GM19328 (cell line): ENCODE measurements around the gene OST4.

Experiments used
- ATAC-seq: cut with Tn5 transposase; IDR thresholded peaks from one replicate; pipeline ENCODE4 v1.9.1; 2021; ENCODE audit warnings: mild to moderate bottlenecking, moderate library complexity; ENCODE audit not compliant: unreplicated experiment

The OST4 gene

DNA sequence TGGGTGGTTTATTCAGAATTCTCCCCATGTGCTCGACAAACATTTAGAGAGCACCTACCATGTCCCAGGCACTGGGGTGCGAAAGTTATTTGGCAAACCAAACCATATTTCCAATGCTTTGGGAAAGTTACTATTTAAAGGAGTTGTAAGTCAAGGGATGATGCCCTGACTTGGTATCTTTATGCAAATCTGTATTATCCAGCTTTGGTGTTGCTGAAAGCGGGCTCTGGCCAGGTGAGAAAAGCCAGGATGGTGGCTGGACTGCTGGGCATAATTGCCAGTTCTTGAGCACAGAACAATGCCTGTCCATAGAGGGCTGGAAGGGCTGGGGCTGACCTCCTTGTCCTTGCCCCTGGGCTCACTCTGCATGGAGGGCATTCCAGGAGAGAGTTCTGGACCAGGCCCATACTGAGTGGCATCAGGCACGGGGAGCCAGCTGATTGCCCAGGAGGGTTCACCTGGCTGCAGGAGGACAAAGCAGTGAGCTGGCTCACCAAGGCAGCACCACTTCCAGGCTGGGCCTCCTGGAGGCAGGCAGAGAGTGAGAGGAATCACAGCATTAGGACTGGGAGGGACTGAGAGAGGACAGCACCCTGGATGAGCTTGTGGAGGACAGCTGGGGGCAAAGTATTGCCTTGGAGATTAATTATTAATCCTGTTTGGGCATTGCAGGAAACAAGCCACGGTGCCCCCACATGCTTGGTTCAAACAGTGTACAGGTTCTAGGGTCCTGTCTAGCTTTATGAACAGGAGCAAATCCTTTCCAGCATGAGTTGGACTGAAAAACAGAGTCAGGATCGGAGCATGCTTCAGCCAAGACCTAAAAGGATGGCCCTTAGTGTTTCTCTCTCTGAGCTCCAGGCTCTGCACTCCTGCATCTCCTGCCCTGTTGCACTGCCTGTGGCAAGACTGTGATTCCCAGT, 22.2 kb upstream of the OST4 start:
- ATAC-seq: no peak

GRCh38 chr2:27092696-27093429, 21.4 kb upstream of the OST4 start:
- no peak for ATAC-seq

DNA sequence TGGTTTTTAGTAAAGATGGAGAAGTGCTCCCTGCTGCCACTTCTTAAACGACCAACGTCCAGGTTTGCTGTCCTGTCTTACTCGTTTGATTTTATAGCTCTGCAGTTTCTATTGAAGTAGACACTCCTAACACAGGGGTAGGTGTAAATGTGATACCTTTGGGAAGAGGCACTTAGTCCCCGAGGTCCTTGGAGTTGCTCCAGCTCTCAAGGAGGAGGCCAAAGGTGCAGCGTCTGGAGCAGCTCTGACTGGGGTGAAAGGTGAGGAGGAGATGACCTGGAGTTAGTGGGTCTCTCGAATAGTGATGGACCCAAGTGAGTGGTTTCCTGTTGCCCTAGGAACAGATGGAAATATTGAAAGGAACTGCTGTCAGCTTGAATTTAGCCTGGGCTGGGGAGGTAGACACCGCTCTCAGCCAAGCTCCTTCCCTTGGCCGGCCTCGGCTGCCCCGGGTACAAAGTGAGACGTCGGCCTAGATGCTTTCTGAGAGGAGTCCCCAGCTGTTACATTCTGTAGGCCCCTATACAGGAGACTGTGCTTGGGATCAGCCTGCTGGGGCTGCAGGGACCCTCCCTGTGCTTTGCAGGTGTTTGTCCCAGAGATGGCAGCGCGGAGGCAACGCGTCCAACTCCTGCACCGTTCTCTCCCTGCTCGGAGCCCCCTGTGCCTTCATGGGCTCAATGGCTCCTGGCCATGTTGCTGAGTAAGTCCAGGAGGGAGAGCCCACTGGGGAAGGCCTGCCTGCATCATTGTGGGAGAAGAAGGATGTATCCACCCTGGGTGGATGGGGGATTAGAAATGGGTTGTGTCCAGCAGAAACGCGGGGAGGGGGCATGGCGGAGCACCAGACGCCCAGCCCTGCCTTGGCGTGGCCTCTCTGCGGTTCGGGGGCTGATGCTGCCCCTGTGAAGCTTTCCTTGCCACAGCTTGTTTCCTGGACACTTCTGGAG, 20.6 kb upstream of the OST4 start:
- ATAC-seq: no peak

DNA sequence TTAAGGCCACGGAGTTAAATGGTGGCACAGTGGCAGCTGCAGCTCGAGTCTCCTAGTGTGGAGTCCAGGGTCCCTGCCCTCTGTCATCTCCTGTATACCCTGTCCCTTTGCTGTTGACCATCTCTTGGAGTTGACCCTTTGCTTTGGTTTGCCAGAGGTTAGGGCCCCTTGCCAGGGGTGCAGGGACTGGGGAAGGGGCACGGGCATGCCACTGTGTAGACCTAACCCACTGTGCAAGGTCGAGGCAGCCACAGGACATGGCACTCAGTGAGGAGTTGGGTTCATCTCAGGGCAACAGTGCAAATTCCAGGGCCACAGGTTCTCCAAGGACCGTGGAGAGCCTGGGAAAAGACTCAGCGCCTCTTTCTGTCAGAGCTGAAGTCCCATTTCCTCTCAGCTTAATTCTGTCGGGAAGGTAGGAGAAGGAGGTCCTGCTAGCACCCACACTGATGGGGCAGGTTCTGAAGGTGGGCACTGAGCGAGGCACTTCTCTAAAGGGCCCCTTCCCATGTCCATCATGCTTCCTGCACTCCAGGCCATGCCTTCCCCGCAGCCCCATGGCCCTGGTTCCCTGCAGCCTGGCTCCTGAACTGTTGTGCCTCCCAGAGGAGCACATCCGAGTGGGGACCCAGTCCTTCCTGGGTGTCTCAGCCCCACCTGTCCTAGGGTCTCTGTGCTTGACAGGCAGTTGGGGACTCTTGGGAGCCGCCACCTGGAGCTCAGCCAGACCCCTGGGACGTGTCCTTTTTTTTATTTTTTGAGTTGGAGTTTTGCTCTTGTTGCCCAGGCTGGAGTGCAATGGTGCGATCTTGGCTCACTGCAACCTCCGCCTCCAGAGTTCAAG, 17.9 kb upstream of the OST4 start:
- no peak for ATAC-seq

GRCh38 chr2:27088634-27089033, 17.2 kb upstream of the OST4 start:
- no peak for ATAC-seq

DNA sequence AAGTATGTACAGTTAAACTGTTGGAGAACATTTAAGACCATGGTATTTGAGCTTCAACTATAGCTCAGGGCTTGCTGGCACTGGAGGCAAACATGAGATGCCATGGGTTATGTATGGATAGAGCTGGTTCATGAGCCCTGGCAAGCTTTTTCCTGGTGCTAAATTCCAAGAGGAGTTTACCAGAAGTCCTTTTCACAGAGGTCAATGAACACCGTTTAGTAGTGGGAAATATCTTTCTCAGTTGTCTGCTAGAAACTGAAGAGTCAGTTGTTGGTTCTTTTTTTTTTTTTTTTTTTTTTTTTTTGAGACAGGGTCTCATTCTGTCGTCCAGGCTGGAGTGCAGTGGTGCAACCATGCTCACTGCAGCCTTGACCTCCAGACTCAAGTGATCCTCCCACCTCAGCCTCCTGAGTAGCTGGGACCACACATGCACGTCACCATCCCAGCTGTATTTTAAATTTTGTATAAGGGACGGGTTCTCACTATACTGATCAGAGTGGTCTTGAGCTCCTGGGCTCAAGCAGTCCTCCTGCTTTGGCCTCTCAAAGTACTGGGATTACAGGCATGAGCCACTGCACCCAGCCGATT, 16.5 kb upstream of the OST4 start:
- ATAC-seq: no peak

DNA sequence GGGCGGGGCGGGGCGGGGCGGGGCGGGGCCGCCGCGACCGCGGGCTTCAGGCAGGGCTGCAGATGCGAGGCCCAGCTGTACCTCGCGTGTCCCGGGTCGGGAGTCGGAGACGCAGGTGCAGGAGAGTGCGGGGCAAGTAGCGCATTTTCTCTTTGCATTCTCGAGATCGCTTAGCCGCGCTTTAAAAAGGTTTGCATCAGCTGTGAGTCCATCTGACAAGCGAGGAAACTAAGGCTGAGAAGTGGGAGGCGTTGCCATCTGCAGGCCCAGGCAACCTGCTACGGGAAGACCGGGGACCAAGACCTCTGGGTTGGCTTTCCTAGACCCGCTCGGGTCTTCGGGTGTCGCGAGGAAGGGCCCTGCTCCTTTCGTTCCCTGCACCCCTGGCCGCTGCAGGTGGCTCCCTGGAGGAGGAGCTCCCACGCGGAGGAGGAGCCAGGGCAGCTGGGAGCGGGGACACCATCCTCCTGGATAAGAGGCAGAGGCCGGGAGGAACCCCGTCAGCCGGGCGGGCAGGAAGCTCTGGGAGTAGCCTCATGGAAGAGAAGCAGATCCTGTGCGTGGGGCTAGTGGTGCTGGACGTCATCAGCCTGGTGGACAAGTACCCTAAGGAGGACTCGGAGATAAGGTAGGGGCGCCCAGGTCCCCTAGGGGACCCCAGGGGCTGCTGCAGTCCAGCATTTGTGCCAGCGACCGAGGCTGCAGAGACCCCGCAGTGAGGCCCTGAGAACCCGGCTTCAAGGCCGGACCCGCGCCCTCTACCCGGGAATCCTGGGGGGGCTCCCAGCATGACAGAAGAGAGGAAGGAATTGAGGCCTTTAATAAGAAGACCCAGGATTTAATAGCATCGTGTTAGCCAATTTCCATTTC, 15.5 kb upstream of the OST4 start, which contains the start of gene KHK:
Gene KHK (plus strand): TSS at position 49 of the 870 bp plus-strand sequence. CDS start 488 bp downstream, at position 537.
- peak; percentile 9 for ATAC-seq

DNA sequence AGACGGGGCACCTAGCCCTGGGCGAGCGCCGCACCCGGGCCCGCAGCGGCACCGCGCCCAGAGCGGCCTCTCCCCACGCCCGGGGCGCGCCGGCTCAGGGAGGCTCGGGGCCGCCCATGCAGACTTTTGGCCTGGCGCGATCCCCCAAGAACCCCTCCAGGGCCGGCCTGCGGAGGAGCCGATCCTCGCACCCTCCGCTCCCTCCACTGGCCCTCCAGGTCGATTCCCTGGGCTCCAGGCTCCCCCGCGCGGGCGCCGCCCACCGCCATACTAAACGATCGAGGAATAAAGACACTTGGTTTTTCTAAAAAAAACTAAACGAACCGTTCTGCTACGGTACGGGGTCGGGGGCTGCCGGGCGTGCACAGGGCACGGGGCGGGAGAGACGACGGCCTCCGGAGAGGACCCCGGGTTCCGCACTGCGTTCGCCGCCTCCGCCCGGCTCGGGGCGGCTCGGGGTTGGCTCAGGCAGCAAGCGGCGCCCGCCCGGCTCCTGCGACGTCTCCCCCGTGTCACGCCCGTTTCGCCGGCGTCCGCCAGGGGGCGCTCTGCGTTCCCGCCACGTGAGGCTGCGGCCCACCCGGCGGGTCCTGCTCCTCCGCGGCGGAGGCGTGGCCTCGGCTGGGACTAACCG, 14.8 kb upstream of the OST4 start:
- ATAC-seq: peak; percentile 69

- no peak for ATAC-seq
These were observed 14.2 kb upstream of the OST4 start for GRCh38 chr2:27085673-27086089.

DNA sequence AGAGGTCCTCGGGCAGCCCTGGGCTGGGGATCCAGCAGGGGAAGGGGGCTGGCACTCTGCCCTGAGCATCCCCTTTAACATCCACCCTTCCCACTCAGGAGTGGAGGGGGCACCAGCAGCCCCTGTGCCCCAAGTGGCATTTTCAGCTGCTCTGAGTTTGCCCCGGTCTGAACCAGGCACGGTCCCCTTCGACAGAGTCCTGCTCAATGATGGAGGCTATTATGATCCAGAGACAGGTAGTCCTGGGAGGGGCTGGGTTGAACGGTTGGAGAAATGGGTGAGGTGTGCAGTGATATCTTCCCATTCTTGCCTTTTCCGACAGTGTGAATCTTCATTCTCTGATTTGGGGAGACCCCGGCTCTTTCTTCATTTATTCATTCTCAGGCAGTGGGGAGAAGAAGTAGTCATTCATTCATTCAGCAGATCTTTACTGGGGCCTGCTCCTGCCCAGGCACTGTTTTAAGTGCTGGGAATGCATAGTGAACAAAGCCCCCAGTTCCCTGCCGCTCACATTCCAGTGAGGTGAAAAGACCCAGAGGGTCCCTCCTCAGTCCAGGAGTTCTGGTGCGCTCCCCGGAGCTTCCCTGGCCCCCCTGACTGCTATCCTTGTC, 13.7 kb upstream of the OST4 start:
- ATAC-seq: no peak

DNA sequence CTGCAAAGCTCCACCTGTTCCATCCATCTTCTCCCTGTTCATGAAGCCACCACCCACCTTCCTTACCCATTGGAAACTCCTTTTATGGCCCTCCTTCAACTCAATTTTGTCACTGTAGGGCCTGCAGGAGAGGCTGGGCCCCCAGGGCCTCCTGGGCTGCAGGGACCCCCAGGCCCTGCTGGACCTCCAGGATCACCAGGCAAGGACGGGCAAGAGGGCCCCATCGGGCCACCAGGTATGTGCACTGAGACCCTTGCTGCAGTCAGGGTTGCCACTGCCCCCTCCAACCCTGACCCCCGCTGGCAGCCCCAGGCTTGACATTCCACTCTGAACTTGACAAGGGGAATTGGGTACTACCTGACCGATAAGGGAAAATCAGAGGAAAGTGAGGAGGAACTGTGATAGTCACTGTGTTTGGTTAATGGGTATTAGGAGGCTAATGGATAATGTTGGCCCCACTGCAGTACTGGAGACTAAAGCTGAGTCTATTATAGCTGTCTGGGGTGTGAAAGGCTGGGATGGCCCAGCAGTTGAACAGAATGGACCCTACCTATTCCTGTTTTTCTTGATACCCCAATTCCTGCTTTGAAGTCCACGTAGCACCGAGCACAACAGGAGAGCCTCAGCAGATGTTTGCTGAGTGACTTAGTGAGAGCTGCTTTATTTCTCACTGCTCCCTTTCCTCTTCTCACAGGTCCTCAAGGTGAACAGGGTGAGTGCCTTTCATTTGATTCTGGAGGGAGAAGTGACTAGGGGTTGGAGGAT, 13.0 kb upstream of the OST4 start:
- no peak for ATAC-seq

- ATAC-seq: no peak
These were observed 12.2 kb upstream of the OST4 start for GRCh38 chr2:27083410-27084296.

GRCh38 chr2:27082773-27083409, 11.4 kb upstream of the OST4 start:
- ATAC-seq: no peak

DNA sequence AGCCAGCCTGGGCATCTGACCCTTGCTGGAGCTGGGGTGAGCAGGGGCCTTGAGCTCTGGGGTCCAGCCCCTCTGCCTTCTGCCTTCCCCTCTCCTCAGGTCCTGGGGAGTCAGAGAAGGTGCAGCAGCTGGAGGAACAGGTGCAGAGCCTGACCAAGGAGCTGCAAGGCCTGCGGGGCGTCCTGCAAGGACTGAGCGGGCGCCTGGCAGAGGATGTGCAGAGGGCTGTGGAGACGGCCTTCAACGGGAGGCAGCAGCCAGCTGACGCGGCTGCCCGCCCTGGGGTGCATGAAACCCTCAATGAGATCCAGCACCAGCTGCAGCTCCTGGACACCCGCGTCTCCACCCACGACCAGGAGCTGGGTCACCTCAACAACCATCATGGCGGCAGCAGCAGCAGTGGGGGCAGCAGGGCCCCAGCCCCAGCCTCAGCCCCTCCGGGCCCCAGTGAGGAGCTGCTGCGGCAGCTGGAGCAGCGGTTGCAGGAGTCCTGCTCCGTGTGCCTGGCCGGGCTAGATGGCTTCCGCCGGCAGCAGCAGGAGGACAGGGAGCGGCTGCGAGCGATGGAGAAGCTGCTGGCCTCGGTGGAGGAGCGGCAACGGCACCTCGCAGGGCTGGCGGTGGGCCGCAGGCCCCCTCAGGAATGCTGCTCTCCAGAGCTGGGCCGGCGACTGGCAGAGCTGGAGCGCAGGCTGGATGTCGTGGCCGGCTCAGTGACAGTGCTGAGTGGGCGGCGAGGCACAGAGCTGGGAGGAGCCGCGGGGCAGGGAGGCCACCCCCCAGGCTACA, 10.7 kb upstream of the OST4 start:
- ATAC-seq: no peak

DNA sequence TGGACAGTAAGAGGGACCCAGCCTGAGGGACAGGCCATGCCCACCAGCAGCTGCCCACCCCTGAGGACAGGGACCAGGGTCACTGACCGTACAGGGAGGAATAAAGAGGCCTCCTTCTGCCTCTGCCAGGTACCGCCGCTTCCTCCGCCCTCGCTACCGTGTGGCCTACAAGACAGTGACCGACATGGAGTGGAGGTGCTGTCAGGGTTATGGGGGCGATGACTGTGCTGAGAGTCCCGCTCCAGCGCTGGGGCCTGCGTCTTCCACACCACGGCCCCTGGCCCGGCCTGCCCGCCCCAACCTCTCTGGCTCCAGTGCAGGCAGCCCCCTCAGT, 9.1 kb upstream of the OST4 start:
- ATAC-seq: no peak
